PC-3 (cell line): Measurements from ENCODE around the gene UBA6. TPM values are rescaled to one million over a fixed set of nuclear protein-coding genes. Genes with fewer than 3 reads are reported as not detected.
"Not testable (repeated sequence)": the region's sequence is repeated elsewhere in the genome, so short reads cannot be mapped to it uniquely, and the experiment has no call there.

Experiments used
- ATAC-seq: fragments of 200-7000 bp; cut with Tn5 transposase; 2 replicates; pipeline ENCODE4 v1.9.1; 2020; ENCODE audit warnings: mild to moderate bottlenecking, moderate library complexity
- BruUV-seq: library from RNA; stranded (reverse); fragments of 400-500 nt; replicated peaks from 2 replicates; lab custom pipeline; 2021; lab: Mats Ljungman, UMichigan
- CTCF ChIA-PET: fragments of 300-600 bp; sonication (Branson Sonifier 250); formaldehyde crosslinking; loops from one replicate; lab custom pipeline; 2022; ENCODE audit warnings: antibody characterized with exemption; lab: Charles Lee
- POLR2A ChIA-PET: fragments of 300-600 bp; sonication (Branson Sonifier 250); formaldehyde crosslinking; loops from one replicate; lab custom pipeline; 2022; ENCODE audit warnings: antibody characterized with exemption; ENCODE audit not compliant: unreplicated experiment; lab: Charles Lee
- DNase-seq: peaks from one replicate; pipeline ENCODE4 v3.0.0-alpha.2; 2015
- H2AFZ ChIP-seq: fragments of 300-600 bp; sonication (generic); 2 replicates; pipeline ENCODE4 v1.6.0; 2016; ENCODE audit warnings: antibody characterized with exemption, low read length
- H3F3A ChIP-seq: fragments of 300-600 bp; sonication (generic); one replicate; pipeline ENCODE4 v1.6.0; 2017; ENCODE audit warnings: antibody characterized with exemption, low read length, control low read depth, mild to moderate bottlenecking; ENCODE audit not compliant: unreplicated experiment
- H3K27ac ChIP-seq: fragments of 300-600 bp; sonication (generic); 2 replicates; pipeline ENCODE4 v1.5.1; 2016; ENCODE audit warnings: mild to moderate bottlenecking, low read length
- H3K27me3 ChIP-seq: fragments of 300-600 bp; sonication (generic); 2 replicates; pipeline ENCODE4 v1.6.1; 2016; ENCODE audit warnings: low read length, mixed read lengths
- H3K36me3 ChIP-seq: fragments of 300-600 bp; sonication (generic); 2 replicates; pipeline ENCODE4 v1.6.1; 2016; ENCODE audit warnings: low read depth, mixed run types, low read length, mixed read lengths
- H3K4me1 ChIP-seq: fragments of 300-600 bp; sonication (generic); 2 replicates; pipeline ENCODE4 v1.5.1; 2016; ENCODE audit warnings: low read length; ENCODE audit not compliant: insufficient read depth
- H3K4me2 ChIP-seq: fragments of 300-600 bp; sonication (generic); 2 replicates; pipeline ENCODE4 v1.6.0; 2016; ENCODE audit warnings: low read length
- H3K4me3 ChIP-seq: fragments of 300-600 bp; sonication (generic); 2 replicates; pipeline ENCODE4 v1.5.1; 2016; ENCODE audit warnings: mild to moderate bottlenecking, low read length, mixed read lengths
- H3K79me2 ChIP-seq: fragments of 300-600 bp; sonication (generic); 2 replicates; pipeline ENCODE4 v1.6.1; 2017; ENCODE audit warnings: low read length, mixed read lengths
- H3K9ac ChIP-seq: fragments of 300-600 bp; sonication (generic); 2 replicates; pipeline ENCODE4 v1.6.0; 2016; ENCODE audit warnings: mild to moderate bottlenecking, low read length
- H3K9me2 ChIP-seq: fragments of 300-600 bp; sonication (generic); replicated peaks from 2 replicates; pipeline ENCODE4 v1.6.1; 2016; ENCODE audit warnings: mixed run types, low read length, mixed read lengths
- H3K9me3 ChIP-seq: fragments of 300-600 bp; sonication (generic); 2 replicates; pipeline ENCODE4 v1.6.1; 2016; ENCODE audit warnings: low read length, mixed read lengths
- H4K20me1 ChIP-seq: fragments of 300-600 bp; sonication (generic); 2 replicates; pipeline ENCODE4 v1.6.1; 2016; ENCODE audit warnings: low read length, mixed read lengths
- CTCF ChIP-seq: fragments of 300-600 bp; sonication (generic); conservative IDR thresholded peaks from 2 replicates; pipeline ENCODE4 v1.5.1; 2017; ENCODE audit warnings: antibody characterized with exemption, low read depth, mild to moderate bottlenecking, low read length
- EZH2 ChIP-seq: fragments of 300-600 bp; sonication (generic); IDR thresholded peaks from one replicate; pipeline ENCODE4 v1.6.1; 2017; ENCODE audit warnings: antibody characterized with exemption, mild to moderate bottlenecking, low read length; ENCODE audit not compliant: unreplicated experiment
- EZH2phosphoT487 ChIP-seq: fragments of 300-600 bp; sonication (generic); IDR thresholded peaks from 2 replicates; pipeline ENCODE4 v1.6.1; 2018; ENCODE audit warnings: mild to moderate bottlenecking, antibody characterized with exemption, low read length, borderline replicate concordance
- intact Hi-C: fragments of 100-400 bp; cut with micrococcal nuclease; formaldehyde crosslinking; loops from 2 replicates; pipeline ENCODE4 v1.9.0; 2023
- total RNA-seq: library from RNA; depleted of rRNA; stranded (reverse); fragments of >200 nt; gene quantifications from 2 replicates; pipeline ENCODE4 v1.2.3, GENCODE V29; 2014

Gene UBA6
- total RNA-seq, 1 experiment from 2014 or later: 94.6 TPM

- no peak overlapping the region for H3K4me2 ChIP-seq
- 0 out of 2 replicates have a peak, but pooled peaks cover 8% of the 10 kb centered on the region for H3K4me1 ChIP-seq
- H3K9me2 ChIP-seq: no peaks in the 10 kb centered on the region
- no peaks in the 10 kb centered on the region for H4K20me1 ChIP-seq
- no peak overlapping the region for H3K9ac ChIP-seq
- CTCF ChIA-PET: no interaction called here
- no peaks in the 10 kb centered on the region for H3F3A ChIP-seq
- H3K79me2 ChIP-seq: no peaks in the 10 kb centered on the region
- intact Hi-C loops: no loop called here
- H3K9me3 ChIP-seq: no peaks in the 10 kb centered on the region
- H3K27ac ChIP-seq: no peak overlapping the region
- POLR2A ChIA-PET: no interaction called here
- ATAC-seq: no peak
- H2AFZ ChIP-seq: no peak overlapping the region
- no TSS peak for BruUV-seq
- H3K27me3 ChIP-seq: no peaks in the 10 kb centered on the region
- DNase-seq: no peak
- H3K4me3 ChIP-seq: no peak overlapping the region
- TF ChIP-seq CTCF (no peak), EZH2phosphoT487 (no peak), EZH2 (no peak)
- H3K36me3 ChIP-seq: peaks cover 49% of the 10 kb centered on the region
Observed at GRCh38 chr4:67638136-67638535, 62.8 kb downstream of the UBA6 start.

- CTCF ChIA-PET, H3K9ac ChIP-seq, H3K4me2 ChIP-seq, H3F3A ChIP-seq, H4K20me1 ChIP-seq, POLR2A ChIA-PET, H3K9me3 ChIP-seq, BruUV-seq, H3K4me1 ChIP-seq, DNase-seq, H3K4me3 ChIP-seq, ATAC-seq, intact Hi-C loops, H3K27me3 ChIP-seq, H3K9me2 ChIP-seq, H3K27ac ChIP-seq, H3K79me2 ChIP-seq, H2AFZ ChIP-seq: not testable (repeated sequence)
- H3K36me3 ChIP-seq: peaks cover 58% of the 10 kb centered on the region
Observed at GRCh38 chr4:67636978-67637377, 64.0 kb downstream of the UBA6 start.

GRCh38 chr4:67635331-67635730 is 65.6 kb downstream of the UBA6 start:
- Histone ChIP-seq H3K4me2 (no peak overlapping the region), H3K27me3 (no peaks in the 10 kb centered on the region), H3K9me2 (no peaks in the 10 kb centered on the region), H2AFZ (no peak overlapping the region), H3K79me2 (no peaks in the 10 kb centered on the region), H3K9ac (no peak overlapping the region), H3K36me3 (peaks cover 57% of the 10 kb centered on the region), H3K27ac (no peak overlapping the region), H3K4me1 (0 out of 2 replicates have a peak, but pooled peaks cover 8% of the 10 kb centered on the region), H3K4me3 (no peak overlapping the region), H3K9me3 (no peaks in the 10 kb centered on the region), H4K20me1 (no peaks in the 10 kb centered on the region), H3F3A (no peaks in the 10 kb centered on the region)
- ChIA-PET POLR2A (no interaction called here), CTCF (no interaction called here)
- TF ChIP-seq EZH2phosphoT487 (no peak), CTCF (no peak), EZH2 (no peak)
- peak; percentile 23 for ATAC-seq
- no peak for DNase-seq
- intact Hi-C loops: no loop called here
- BruUV-seq: no TSS peak
